NT2/D1 (cell line): ENCODE data around the gene ANO9.

Experiments used
- SUZ12 ChIP-seq: IDR thresholded peaks from 2 replicates; pipeline ENCODE4 v1.6.1; 2011; ENCODE audit not compliant: insufficient read length, insufficient read depth; ENCODE audit errors: extremely low read depth
- YY1 ChIP-seq: IDR thresholded peaks from 2 replicates; pipeline ENCODE4 v1.6.1; 2011; ENCODE audit not compliant: insufficient read length, insufficient read depth
- ZNF274 ChIP-seq: IDR thresholded peaks from 2 replicates; pipeline ENCODE4 v1.6.1; 2011; ENCODE audit warnings: mild to moderate bottlenecking, low read depth, low read length

GRCh38 chr11:399731-400211 is 42.0 kb downstream of the ANO9 start:
- no peak for TF ChIP-seq ZNF274
- no peak for TF ChIP-seq YY1
- no peak for TF ChIP-seq SUZ12
